GM21367 (cell line): ENCODE data around the gene SNX30.
"Not testable (repeated sequence)": the region's sequence is repeated elsewhere in the genome, so short reads cannot be mapped to it uniquely, and the experiment has no call there.

Experiments used
- ATAC-seq: cut with Tn5 transposase; IDR thresholded peaks from one replicate; pipeline ENCODE4 v1.9.1; 2021; ENCODE audit not compliant: unreplicated experiment

The SNX30 gene

GRCh38 chr9:112750016-112750763 lies at the start of gene SNX30:
TSS of gene SNX30 (plus strand) at chr9:112750760. CDS start at chr9:112751002, 242 bp downstream.
- ATAC-seq, result peak; percentile 69

GRCh38 chr9:112703304-112703703 lies 47.3 kb upstream of the SNX30 start:
- no peak for ATAC-seq

- no peak for ATAC-seq
Measured at GRCh38 chr9:112705768-112706427, 44.7 kb upstream of the SNX30 start.

GRCh38 chr9:112711050-112711689 lies 39.4 kb upstream of the SNX30 start:
- no peak for ATAC-seq

GRCh38 chr9:112712678-112713077 lies 37.9 kb upstream of the SNX30 start:
- ATAC-seq, result no peak

GRCh38 chr9:112717661-112718331 lies 32.8 kb upstream of the SNX30 start, which contains the start of gene INIP:
TSS of gene INIP (minus strand) at chr9:112718117. CDS start at chr9:112716485, 1,632 bp downstream.
- ATAC-seq, result peak; percentile 86

- no peak for ATAC-seq
Measured at GRCh38 chr9:112719241-112719691, 31.3 kb upstream of the SNX30 start.

- no peak for ATAC-seq
Measured at GRCh38 chr9:112719696-112720095, 30.9 kb upstream of the SNX30 start.

GRCh38 chr9:112720113-112720780 lies 30.3 kb upstream of the SNX30 start:
- ATAC-seq, result no peak

GRCh38 chr9:112722749-112723148 lies 27.8 kb upstream of the SNX30 start:
- not testable (repeated sequence) for ATAC-seq

GRCh38 chr9:112725961-112726360 lies 24.6 kb upstream of the SNX30 start:
- no peak for ATAC-seq

- no peak for ATAC-seq
Measured at GRCh38 chr9:112726428-112726827, 24.1 kb upstream of the SNX30 start.

- ATAC-seq, result no peak
Measured at GRCh38 chr9:112728401-112728800, 22.2 kb upstream of the SNX30 start.

- ATAC-seq, result no peak
Measured at GRCh38 chr9:112731971-112732370, 18.6 kb upstream of the SNX30 start.

GRCh38 chr9:112734892-112735291 lies 15.7 kb upstream of the SNX30 start:
- no peak for ATAC-seq

- no peak for ATAC-seq
Measured at GRCh38 chr9:112743216-112743836, 7.2 kb upstream of the SNX30 start.

- ATAC-seq, result no peak
Measured at GRCh38 chr9:112744177-112744576, 6.4 kb upstream of the SNX30 start.

- ATAC-seq, result no peak
Measured at GRCh38 chr9:112747094-112747493, 3.5 kb upstream of the SNX30 start.

- no peak for ATAC-seq
Measured at GRCh38 chr9:112750764-112751055, 150 bp downstream of the SNX30 start.

- peak; percentile 39 for ATAC-seq
Measured at GRCh38 chr9:112751056-112751795, 666 bp downstream of the SNX30 start.
